K562 (cell line): ENCODE data around the gene SGMS1. TPM values are rescaled to one million over a fixed set of nuclear protein-coding genes. Genes with fewer than 3 reads are reported as not detected.
A peak's percentile ranks its signal among the peaks of the same experiment; 100 is the strongest.

Source experiments
- ARNT ChIP-seq, 2 experiments: fragments of 450-650 bp; IDR thresholded peaks; 2 replicates each; pipeline ENCODE4 v1.6.1; 2016; ENCODE audit warnings: mild to moderate bottlenecking in 1 of 2
- CEBPG ChIP-seq, 3 experiments: fragments of 200-800 bp in 1 of 3; sonication (Bioruptor generic) in 1 of 3; sonication (generic) in 1 of 3; formaldehyde crosslinking in 1 of 3; IDR thresholded peaks in 2 of 3; conservative IDR thresholded peaks in 1 of 3; 2 replicates each; pipeline versions ENCODE4 v1.6.1 to v1.8.0; 2016 to 2022; ENCODE audit warnings: missing compliant biosample characterization in 2 of 3, missing genetic modification characterization in 2 of 3, mild to moderate bottlenecking in 1 of 3, missing genetic modification reagents in 1 of 3
- DNMT1 ChIP-seq: fragments of 450-650 bp; IDR thresholded peaks from 2 replicates; pipeline ENCODE4 v1.6.1; 2016; ENCODE audit warnings: antibody characterized with exemption, mild to moderate bottlenecking
- E2F6 ChIP-seq, 2 experiments: IDR thresholded peaks; 2 replicates each; pipeline ENCODE4 v1.6.1; 2011; ENCODE audit warnings: borderline replicate concordance in 1 of 2, control low read depth in 1 of 2, low read depth in 1 of 2, low read length in 1 of 2, mild to moderate bottlenecking in 1 of 2, mixed read lengths in 1 of 2, moderate library complexity in 1 of 2; ENCODE audit not compliant: insufficient read depth in 1 of 2, insufficient read length in 1 of 2, poor library complexity in 1 of 2, severe bottlenecking in 1 of 2; ENCODE audit errors: extremely low read depth in 1 of 2
- MCM2 ChIP-seq: fragments of 450-650 bp; IDR thresholded peaks from 2 replicates; pipeline ENCODE4 v1.6.1; 2017; ENCODE audit warnings: low read depth, mild to moderate bottlenecking
- NR2C2 ChIP-seq, 2 experiments: fragments of 200-800 bp in 1 of 2; sonication (Bioruptor generic) in 1 of 2; sonication (generic) in 1 of 2; formaldehyde crosslinking in 1 of 2; IDR thresholded peaks; 2 replicates each; pipeline versions ENCODE4 v1.6.1 to v1.8.0; 2016 to 2022; ENCODE audit warnings: mild to moderate bottlenecking in 1 of 2, missing compliant biosample characterization in 1 of 2, missing genetic modification characterization in 1 of 2, missing genetic modification reagents in 1 of 2
- ZNF668 ChIP-seq: fragments of 250-450 bp; sonication (Bioruptor Pico); IDR thresholded peaks from 2 replicates; pipeline ENCODE4 v1.8.0; 2022; ENCODE audit warnings: mild to moderate bottlenecking, inconsistent platforms
- ZNF75A ChIP-seq: fragments of 450-650 bp; formaldehyde crosslinking; IDR thresholded peaks from 2 replicates; pipeline ENCODE4 v1.4.0; 2020; ENCODE audit warnings: mild to moderate bottlenecking
- polyA plus RNA-seq, 8 experiments: library from polyadenylated mRNA; depleted of rRNA in 4 of 8; stranded (reverse) in 5 of 8; unstranded in 3 of 8; fragments of >200 nt; fragmentation: Nextera tagmentation in 2 of 8; fragmentation: Illumina TruSeq in 1 of 8; extraction: Ambion mirVana in 2 of 8; extraction: Trizol in 1 of 8; gene quantifications; 2 replicates each; pipeline versions ENCODE4 v1.2.1 to v1.2.3, GENCODE V29; 2011 to 2014; ENCODE audit warnings: inconsistent platforms in 1 of 8, missing spikeins in 1 of 8
- total RNA-seq, 7 experiments: library from RNA; depleted of rRNA in 6 of 7; stranded (reverse); fragments of >200 nt in 6 of 7; fragmentation: Illumina TruSeq in 2 of 7; extraction: Trizol in 2 of 7; gene quantifications; 2 replicates each; pipeline versions ENCODE4 v1.2.1 to v1.2.3, GENCODE V29; 2011 to 2021; ENCODE audit warnings: low replicate concordance in 1 of 7
- TF ChIP-seq, protein P1 (sequence below): fragments of 450-650 bp; IDR thresholded peaks from 2 replicates; pipeline ENCODE4 v1.6.1; 2014; ENCODE audit warnings: low read depth, mild to moderate bottlenecking, moderate library complexity, borderline replicate concordance
- TF ChIP-seq, protein P2 (sequence below): fragments of 250-450 bp; sonication (Bioruptor Pico); IDR thresholded peaks from 2 replicates; pipeline ENCODE4 v1.8.0; 2022; ENCODE audit warnings: moderate library complexity, mild to moderate bottlenecking, inconsistent platforms

The SGMS1 gene
- total and polyA plus RNA-seq, 9 of the 15 experiments (the other 6 are each of a cell fraction or from before 2014, with no cell fraction given), result 22.6 to 232 (median 82.2) TPM

DNA sequence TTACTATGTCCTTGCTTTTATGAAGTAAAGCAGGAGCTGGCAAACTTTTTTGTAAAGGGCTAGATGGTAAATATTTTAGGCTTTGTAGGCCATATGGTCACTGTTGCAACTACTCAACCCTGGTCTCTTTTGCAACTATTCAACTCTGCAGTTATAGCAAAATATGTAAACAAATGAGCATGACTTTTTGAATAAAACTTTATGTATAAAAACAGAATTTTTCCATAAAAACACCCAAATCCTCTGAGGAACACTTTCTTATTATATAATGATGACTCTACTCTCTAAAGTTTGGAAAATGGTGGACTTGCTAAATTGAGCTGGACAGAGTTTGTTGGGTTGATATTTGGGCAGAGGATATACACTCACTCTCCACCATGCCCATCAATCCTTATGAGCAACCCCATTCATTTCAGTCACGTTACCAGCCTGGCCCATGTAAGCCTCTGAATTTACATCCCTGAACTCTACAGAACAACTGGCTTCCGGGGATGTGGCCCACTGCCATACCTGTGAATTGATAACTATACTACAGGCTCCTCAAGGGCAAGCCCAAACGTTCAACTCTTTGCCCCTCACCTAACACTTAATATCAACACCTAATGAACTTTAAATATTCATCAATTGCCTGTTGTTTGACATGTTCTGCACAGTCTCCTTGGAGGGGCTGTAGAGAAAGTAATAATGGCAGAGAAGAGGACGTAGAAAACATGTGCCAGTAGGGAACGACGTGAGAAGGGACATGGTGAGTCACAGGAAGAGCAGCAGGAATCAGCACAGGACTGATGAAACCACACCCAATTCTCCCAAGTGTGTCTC lies 37.6 kb downstream of the SGMS1 start (continued):
- TF ChIP-seq CEBPG (CRISPR knock-in tag; IDR thresholded peaks at IDR 0.05) (peak; percentile 93), CEBPG (tag; conservative IDR thresholded peaks at IDR 0.05 in 1 of 2, IDR thresholded peaks at IDR 0.05 in 1 of 2) (peak; percentile 85 to 93), NR2C2 (CRISPR knock-in tag; IDR thresholded peaks at IDR 0.05) (no peak), NR2C2 (tag; IDR thresholded peaks at IDR 0.05) (peak; percentile 71), ZNF668 (peak; percentile 85), E2F6 (IDR thresholded peaks at IDR 0.05; ENCODE audit: borderline replicate concordance in 1 of 2, extremely low read depth in 1 of 2, insufficient read depth in 1 of 2, insufficient read length in 1 of 2, low read depth in 1 of 2, low read length in 1 of 2, poor library complexity in 1 of 2, severe bottlenecking in 1 of 2) (peak; percentile 36 to 80), ARNT (IDR thresholded peaks at IDR 0.05) (peak in 1 of 2 experiments; percentile 75; a peak in 1 of 4 replicates), MCM2 (no peak), ZNF75A (CRISPR knock-in tag) (peak; percentile 57; the same call in 1 of the 2 replicates), DNMT1 (0 out of 2 replicates have a peak, but pooled peaks have one; percentile 3)
- TF ChIP-seq, protein P1, sequence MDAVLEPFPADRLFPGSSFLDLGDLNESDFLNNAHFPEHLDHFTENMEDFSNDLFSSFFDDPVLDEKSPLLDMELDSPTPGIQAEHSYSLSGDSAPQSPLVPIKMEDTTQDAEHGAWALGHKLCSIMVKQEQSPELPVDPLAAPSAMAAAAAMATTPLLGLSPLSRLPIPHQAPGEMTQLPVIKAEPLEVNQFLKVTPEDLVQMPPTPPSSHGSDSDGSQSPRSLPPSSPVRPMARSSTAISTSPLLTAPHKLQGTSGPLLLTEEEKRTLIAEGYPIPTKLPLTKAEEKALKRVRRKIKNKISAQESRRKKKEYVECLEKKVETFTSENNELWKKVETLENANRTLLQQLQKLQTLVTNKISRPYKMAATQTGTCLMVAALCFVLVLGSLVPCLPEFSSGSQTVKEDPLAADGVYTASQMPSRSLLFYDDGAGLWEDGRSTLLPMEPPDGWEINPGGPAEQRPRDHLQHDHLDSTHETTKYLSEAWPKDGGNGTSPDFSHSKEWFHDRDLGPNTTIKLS, result peak; percentile 46; the same call in 1 of the 2 replicates
- TF ChIP-seq, protein P2, sequence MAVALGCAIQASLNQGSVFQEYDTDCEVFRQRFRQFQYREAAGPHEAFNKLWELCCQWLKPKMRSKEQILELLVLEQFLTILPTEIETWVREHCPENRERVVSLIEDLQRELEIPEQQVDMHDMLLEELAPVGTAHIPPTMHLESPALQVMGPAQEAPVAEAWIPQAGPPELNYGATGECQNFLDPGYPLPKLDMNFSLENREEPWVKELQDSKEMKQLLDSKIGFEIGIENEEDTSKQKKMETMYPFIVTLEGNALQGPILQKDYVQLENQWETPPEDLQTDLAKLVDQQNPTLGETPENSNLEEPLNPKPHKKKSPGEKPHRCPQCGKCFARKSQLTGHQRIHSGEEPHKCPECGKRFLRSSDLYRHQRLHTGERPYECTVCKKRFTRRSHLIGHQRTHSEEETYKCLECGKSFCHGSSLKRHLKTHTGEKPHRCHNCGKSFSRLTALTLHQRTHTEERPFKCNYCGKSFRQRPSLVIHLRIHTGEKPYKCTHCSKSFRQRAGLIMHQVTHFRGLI (CRISPR knock-in tag), result no peak
